Neural progenitor cell (in vitro differentiated cells): Measurements from ENCODE around the gene SCN8A. TPM values are rescaled to one million over a fixed set of nuclear protein-coding genes. Genes with fewer than 3 reads are reported as not detected.

Experiments
- DNase-seq: peaks from one replicate; pipeline ENCODE4 v3.0.0-alpha.2; 2016; ENCODE audit warnings: low spot score
- H2AFZ ChIP-seq: fragments of 200-600 bp; sonication (generic); replicated peaks from 2 replicates; pipeline ENCODE4 v1.6.1; 2016; ENCODE audit warnings: antibody characterized with exemption
- H3F3A ChIP-seq: fragments of 200-600 bp; sonication (generic); 2 replicates; pipeline ENCODE4 v1.6.1; 2016; ENCODE audit warnings: antibody characterized with exemption, low read depth
- H3K27ac ChIP-seq: fragments of 200-600 bp; sonication (generic); 2 replicates; pipeline ENCODE4 v1.5.1; 2016; ENCODE audit warnings: mild to moderate bottlenecking
- H3K27me3 ChIP-seq: fragments of 200-600 bp; sonication (generic); 2 replicates; pipeline ENCODE4 v1.6.1; 2016; ENCODE audit warnings: mild to moderate bottlenecking, moderate library complexity
- H3K36me3 ChIP-seq: fragments of 200-600 bp; sonication (generic); 2 replicates; pipeline ENCODE4 v1.5.1; 2016
- H3K4me1 ChIP-seq: fragments of 200-600 bp; sonication (generic); 2 replicates; pipeline ENCODE4 v1.6.1; 2016; ENCODE audit warnings: mixed run types
- H3K4me2 ChIP-seq: fragments of 200-600 bp; sonication (generic); 2 replicates; pipeline ENCODE4 v1.6.1; 2016
- H3K4me3 ChIP-seq: fragments of 200-600 bp; sonication (generic); 2 replicates; pipeline ENCODE4 v1.5.1; 2016
- H3K79me2 ChIP-seq: fragments of 200-600 bp; sonication (generic); 2 replicates; pipeline ENCODE4 v1.6.1; 2016; ENCODE audit warnings: low read depth
- H3K9ac ChIP-seq: fragments of 200-600 bp; sonication (generic); 2 replicates; pipeline ENCODE4 v1.6.1; 2016
- H3K9me3 ChIP-seq: fragments of 200-600 bp; sonication (generic); 2 replicates; pipeline ENCODE4 v1.5.1; 2016; ENCODE audit warnings: low read depth
- H4K20me1 ChIP-seq: fragments of 200-600 bp; sonication (generic); 2 replicates; pipeline ENCODE4 v1.6.1; 2016; ENCODE audit warnings: low read depth
- H3K27ac Mint-ChIP-seq: 3 replicates; pipeline ENCODE4 v1.8.0; 2021; ENCODE audit warnings: mixed read lengths
- H3K27me3 Mint-ChIP-seq: 2 replicates; pipeline ENCODE4 v1.8.0; 2022; ENCODE audit warnings: low read depth, mild to moderate bottlenecking, inconsistent platforms, moderate library complexity, mixed read lengths; ENCODE audit not compliant: insufficient read depth
- H3K36me3 Mint-ChIP-seq: 3 replicates; pipeline ENCODE4 v1.8.0; 2021; ENCODE audit warnings: mixed read lengths
- H3K4me1 Mint-ChIP-seq: 3 replicates; pipeline ENCODE4 v1.8.0; 2021; ENCODE audit warnings: mixed read lengths
- H3K4me3 Mint-ChIP-seq: 3 replicates; pipeline ENCODE4 v1.8.0; 2021; ENCODE audit warnings: mild to moderate bottlenecking, moderate library complexity, mixed read lengths
- H3K9me3 Mint-ChIP-seq: 3 replicates; pipeline ENCODE4 v1.8.0; 2020; ENCODE audit warnings: mixed read lengths
- EZH2 ChIP-seq: fragments of 200-600 bp; sonication (generic); IDR thresholded peaks from 2 replicates; pipeline ENCODE4 v1.6.1; 2017; ENCODE audit warnings: antibody characterized with exemption, mild to moderate bottlenecking, moderate library complexity
- EZH2phosphoT487 ChIP-seq: fragments of 200-600 bp; sonication (generic); IDR thresholded peaks from 2 replicates; pipeline ENCODE4 v1.6.1; 2017; ENCODE audit warnings: antibody characterized with exemption
- total RNA-seq: library from RNA; depleted of rRNA; stranded (reverse); fragments of >200 nt; gene quantifications from 2 replicates; pipeline ENCODE4 v1.2.3, GENCODE V29; 2015; ENCODE audit warnings: low replicate concordance
- TF ChIP-seq, protein P1 (sequence below): fragments of 200-600 bp; sonication (generic); IDR thresholded peaks from 2 replicates; pipeline ENCODE4 v1.5.1; 2017; ENCODE audit warnings: antibody characterized with exemption, mild to moderate bottlenecking

Gene SCN8A
- total RNA-seq, 1 donor from 2014 or later = 14.2 TPM

- peak overlapping the region; percentile 71 for H3K4me2 ChIP-seq
- peaks cover 9% of the 10 kb centered on the region for H3K27me3 Mint-ChIP-seq
- H3K36me3 Mint-ChIP-seq = peaks cover 7% of the 10 kb centered on the region
- H3K4me3 Mint-ChIP-seq = peak overlapping the region; percentile 54
- no peaks in the 10 kb centered on the region for H3K9me3 Mint-ChIP-seq
- H3K4me1 Mint-ChIP-seq = peaks cover 79% of the 10 kb centered on the region
- no peaks in the 10 kb centered on the region for H3K9me3 ChIP-seq
- H4K20me1 ChIP-seq = peaks cover 96% of the 10 kb centered on the region
- peak overlapping the region; percentile 21 for H3K4me3 ChIP-seq
- no peak for TF ChIP-seq EZH2phosphoT487
- H3K9ac ChIP-seq = no peak overlapping the region
- peaks cover 73% of the 10 kb centered on the region for H3F3A ChIP-seq
- peak overlapping the region; percentile 59 for H3K27ac Mint-ChIP-seq
- H3K79me2 ChIP-seq = peaks cover 73% of the 10 kb centered on the region
- H3K36me3 ChIP-seq = no peaks in the 10 kb centered on the region
- H3K4me1 ChIP-seq = peaks cover 85% of the 10 kb centered on the region
- no peaks in the 10 kb centered on the region for H3K27me3 ChIP-seq
- peak overlapping the region; percentile 94 for H3K27ac ChIP-seq
- DNase-seq = peak; percentile 79
- H2AFZ ChIP-seq = no peak overlapping the region
Measured at GRCh38 chr12:51836827-51837173, 245.8 kb downstream of the SCN8A start.

GRCh38 chr12:51837286-51837685 is 246.3 kb downstream of the SCN8A start:
- TF ChIP-seq EZH2phosphoT487 = no peak
- TF ChIP-seq, protein P1, sequence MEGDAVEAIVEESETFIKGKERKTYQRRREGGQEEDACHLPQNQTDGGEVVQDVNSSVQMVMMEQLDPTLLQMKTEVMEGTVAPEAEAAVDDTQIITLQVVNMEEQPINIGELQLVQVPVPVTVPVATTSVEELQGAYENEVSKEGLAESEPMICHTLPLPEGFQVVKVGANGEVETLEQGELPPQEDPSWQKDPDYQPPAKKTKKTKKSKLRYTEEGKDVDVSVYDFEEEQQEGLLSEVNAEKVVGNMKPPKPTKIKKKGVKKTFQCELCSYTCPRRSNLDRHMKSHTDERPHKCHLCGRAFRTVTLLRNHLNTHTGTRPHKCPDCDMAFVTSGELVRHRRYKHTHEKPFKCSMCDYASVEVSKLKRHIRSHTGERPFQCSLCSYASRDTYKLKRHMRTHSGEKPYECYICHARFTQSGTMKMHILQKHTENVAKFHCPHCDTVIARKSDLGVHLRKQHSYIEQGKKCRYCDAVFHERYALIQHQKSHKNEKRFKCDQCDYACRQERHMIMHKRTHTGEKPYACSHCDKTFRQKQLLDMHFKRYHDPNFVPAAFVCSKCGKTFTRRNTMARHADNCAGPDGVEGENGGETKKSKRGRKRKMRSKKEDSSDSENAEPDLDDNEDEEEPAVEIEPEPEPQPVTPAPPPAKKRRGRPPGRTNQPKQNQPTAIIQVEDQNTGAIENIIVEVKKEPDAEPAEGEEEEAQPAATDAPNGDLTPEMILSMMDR = no peak
- no peak for TF ChIP-seq EZH2
- peak overlapping the region; percentile 94 for H3K27ac ChIP-seq
- peaks cover 78% of the 10 kb centered on the region for H3K79me2 ChIP-seq
- H3F3A ChIP-seq = peaks cover 70% of the 10 kb centered on the region
- no peaks in the 10 kb centered on the region for H3K27me3 ChIP-seq
- H3K4me1 ChIP-seq = peaks cover 86% of the 10 kb centered on the region
- peak overlapping the region; percentile 72 for H3K4me3 Mint-ChIP-seq
- peaks cover 7% of the 10 kb centered on the region for H3K36me3 Mint-ChIP-seq
- H3K9me3 ChIP-seq = no peaks in the 10 kb centered on the region
- peak overlapping the region; percentile 71 for H3K4me2 ChIP-seq
- peaks cover 12% of the 10 kb centered on the region for H3K27me3 Mint-ChIP-seq
- peak; percentile 64 for DNase-seq
- peak overlapping the region; percentile 93 for H3K27ac Mint-ChIP-seq
- peaks cover 98% of the 10 kb centered on the region for H4K20me1 ChIP-seq
- no peak overlapping the region for H3K9ac ChIP-seq
- H3K9me3 Mint-ChIP-seq = no peaks in the 10 kb centered on the region
- H3K4me3 ChIP-seq = peak overlapping the region; percentile 21
- H3K4me1 Mint-ChIP-seq = peaks cover 81% of the 10 kb centered on the region
- no peak overlapping the region for H2AFZ ChIP-seq
- H3K36me3 ChIP-seq = no peaks in the 10 kb centered on the region

DNA sequence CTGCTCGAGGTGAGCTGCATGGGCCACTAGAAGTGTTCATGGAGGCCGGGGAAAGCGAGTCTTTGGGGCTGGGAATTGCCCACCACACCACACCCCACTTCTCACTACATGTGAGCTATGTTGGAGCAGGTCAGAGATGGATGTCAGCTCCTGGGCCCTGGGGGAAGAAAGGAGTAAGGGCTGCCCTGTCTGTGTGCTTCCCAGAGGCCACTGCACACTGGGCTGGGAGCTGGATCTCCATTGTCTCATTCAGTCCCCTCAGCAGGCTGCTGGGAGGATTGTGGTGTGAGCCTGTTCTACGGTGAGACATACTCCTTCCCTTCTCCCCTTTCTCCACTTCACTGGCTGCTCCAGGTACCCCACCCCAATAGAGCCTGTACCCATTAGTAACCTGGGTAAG is 247.0 kb downstream of the SCN8A start:
- Histone ChIP-seq H3K4me3 (no peak overlapping the region), H4K20me1 (peaks cover 98% of the 10 kb centered on the region), H3K79me2 (peaks cover 85% of the 10 kb centered on the region), H3K27me3 (no peaks in the 10 kb centered on the region), H3K9me3 (no peaks in the 10 kb centered on the region), H3K4me2 (peak overlapping the region; percentile 71), H3K36me3 (no peaks in the 10 kb centered on the region), H3K27ac (peak overlapping the region; percentile 94), H2AFZ (no peak overlapping the region), H3K9ac (no peak overlapping the region), H3F3A (peaks cover 69% of the 10 kb centered on the region), H3K4me1 (peaks cover 88% of the 10 kb centered on the region)
- DNase-seq = peak; percentile 59
- peak overlapping the region; percentile 93 for H3K27ac Mint-ChIP-seq
- peaks cover 7% of the 10 kb centered on the region for H3K36me3 Mint-ChIP-seq
- H3K4me3 Mint-ChIP-seq = peak overlapping the region; percentile 72
- peaks cover 12% of the 10 kb centered on the region for H3K27me3 Mint-ChIP-seq
- H3K9me3 Mint-ChIP-seq = no peaks in the 10 kb centered on the region
- TF ChIP-seq, protein P1 = no peak
- TF ChIP-seq EZH2 (no peak), EZH2phosphoT487 (no peak)
- peaks cover 80% of the 10 kb centered on the region for H3K4me1 Mint-ChIP-seq

GRCh38 chr12:51838762-51839161 is 247.7 kb downstream of the SCN8A start:
- TF ChIP-seq, protein P1 = no peak
- TF ChIP-seq EZH2 (no peak), EZH2phosphoT487 (no peak)
- H3K27me3 ChIP-seq = no peaks in the 10 kb centered on the region
- peaks cover 85% of the 10 kb centered on the region for H3K79me2 ChIP-seq
- Mint-ChIP-seq H3K27ac (peak overlapping the region; percentile 67), H3K4me1 (peaks cover 78% of the 10 kb centered on the region), H3K27me3 (peaks cover 12% of the 10 kb centered on the region), H3K9me3 (no peaks in the 10 kb centered on the region), H3K36me3 (peaks cover 6% of the 10 kb centered on the region), H3K4me3 (no peak overlapping the region)
- H3K4me3 ChIP-seq = no peak overlapping the region
- no peaks in the 10 kb centered on the region for H3K9me3 ChIP-seq
- H2AFZ ChIP-seq = no peak overlapping the region
- peak overlapping the region; percentile 71 for H3K4me2 ChIP-seq
- peaks cover 64% of the 10 kb centered on the region for H3F3A ChIP-seq
- peaks cover 88% of the 10 kb centered on the region for H3K4me1 ChIP-seq
- peaks cover 98% of the 10 kb centered on the region for H4K20me1 ChIP-seq
- no peaks in the 10 kb centered on the region for H3K36me3 ChIP-seq
- H3K27ac ChIP-seq = peak overlapping the region; percentile 94
- H3K9ac ChIP-seq = no peak overlapping the region
- DNase-seq = no peak
